Measurements from ENCODE around the gene FKTN. TPM values are rescaled to one million over a fixed set of nuclear protein-coding genes. Genes with fewer than 3 reads are reported as not detected.

FKTN gene
- total and polyA plus RNA-seq, 4 experiments from 2014 or later: 0.18 to 14.2 (median 7.5) TPM

DNA sequence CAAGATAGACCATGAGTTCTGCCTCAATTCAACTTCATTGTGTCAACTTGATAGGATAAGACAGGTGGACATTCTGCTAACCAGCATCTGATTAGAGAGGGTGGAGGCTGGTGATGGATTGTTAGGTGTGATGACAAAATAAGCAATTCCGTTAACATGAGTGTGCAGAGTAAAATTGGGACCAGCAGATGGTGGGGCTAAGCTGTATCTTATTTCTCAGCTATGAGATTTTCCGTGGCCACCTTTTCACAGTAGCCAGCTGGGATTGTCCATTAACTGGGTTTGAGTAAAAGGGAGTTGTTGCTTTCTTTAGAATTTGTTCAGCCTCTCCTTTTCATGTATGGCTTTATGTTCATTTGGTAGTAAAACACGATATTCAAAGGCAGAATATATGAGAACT lies 75.5 kb downstream of the FKTN start:
- no peak overlapping the region for H3K4me3 ChIP-seq (ENCODE audit: low read length in 2 of 2)
- ChIA-PET POLR2A (ENCODE audit: partially characterized antibody) (no interaction called here), CTCF (ENCODE audit: partially characterized antibody) (interaction anchor here (1.7 kb wide), 1 partner anchor 85 kb away, joined by 4 read pairs; no protein-coding TSS in a partner anchor)
- no peaks in the 10 kb centered on the region for H3K27me3 ChIP-seq (ENCODE audit: insufficient read depth, low read length)
- no peaks in the 10 kb centered on the region for H3K36me3 ChIP-seq (ENCODE audit: insufficient read depth, low read length)
- H3K4me1 ChIP-seq (ENCODE audit: insufficient read depth, low read length): no peaks in the 10 kb centered on the region
- no peaks in the 10 kb centered on the region for H3K9me3 ChIP-seq (ENCODE audit: control insufficient read depth in 1 of 2, low read length in 2 of 2)
- Mint-ChIP-seq H3K27me3 (no peaks in the 10 kb centered on the region), H3K4me1 (no peaks in the 10 kb centered on the region), H3K9me3 (peaks cover 0 to 5% (median 0%) of the 10 kb centered on the region in 8 donors), H3K4me3 (no peak overlapping the region), H3K27ac (no peak overlapping the region), H3K36me3 (peaks cover 33 to 55% of the 10 kb centered on the region in 2 donors)
- no peak overlapping the region for H3K27ac ChIP-seq (ENCODE audit: low read depth, low read length)
- DNase-seq: no peak
- intact Hi-C loops (cut with micrococcal nuclease): no loop called here

- Mint-ChIP-seq H3K27ac (peak overlapping the region in 1 of 7 donors; percentile 61), H3K27me3 (no peaks in the 10 kb centered on the region), H3K4me1 (no peaks in the 10 kb centered on the region), H3K4me3 (no peak overlapping the region), H3K9me3 (no peaks in the 10 kb centered on the region), H3K36me3 (peaks cover 34 to 53% of the 10 kb centered on the region in 2 donors)
- no peak overlapping the region for H3K27ac ChIP-seq (ENCODE audit: low read depth, low read length)
- ChIA-PET POLR2A (ENCODE audit: partially characterized antibody) (no interaction called here), CTCF (ENCODE audit: partially characterized antibody) (interaction anchor here (1.7 to 2.1 kb wide), 2 partner anchors 81 to 83 kb away, joined by 3 to 6 read pairs; no protein-coding TSS in a partner anchor)
- H3K9me3 ChIP-seq (ENCODE audit: control insufficient read depth in 1 of 2, low read length in 2 of 2): no peaks in the 10 kb centered on the region
- H3K36me3 ChIP-seq (ENCODE audit: insufficient read depth, low read length): no peaks in the 10 kb centered on the region
- DNase-seq: no peak
- no peaks in the 10 kb centered on the region for H3K27me3 ChIP-seq (ENCODE audit: insufficient read depth, low read length)
- intact Hi-C loops (cut with micrococcal nuclease): no loop called here
- no peak overlapping the region for H3K4me3 ChIP-seq (ENCODE audit: low read length in 2 of 2)
- no peaks in the 10 kb centered on the region for H3K4me1 ChIP-seq (ENCODE audit: insufficient read depth, low read length)
These were observed 78.4 kb downstream of the FKTN start for GRCh38 chr9:105636331-105636730.

DNA sequence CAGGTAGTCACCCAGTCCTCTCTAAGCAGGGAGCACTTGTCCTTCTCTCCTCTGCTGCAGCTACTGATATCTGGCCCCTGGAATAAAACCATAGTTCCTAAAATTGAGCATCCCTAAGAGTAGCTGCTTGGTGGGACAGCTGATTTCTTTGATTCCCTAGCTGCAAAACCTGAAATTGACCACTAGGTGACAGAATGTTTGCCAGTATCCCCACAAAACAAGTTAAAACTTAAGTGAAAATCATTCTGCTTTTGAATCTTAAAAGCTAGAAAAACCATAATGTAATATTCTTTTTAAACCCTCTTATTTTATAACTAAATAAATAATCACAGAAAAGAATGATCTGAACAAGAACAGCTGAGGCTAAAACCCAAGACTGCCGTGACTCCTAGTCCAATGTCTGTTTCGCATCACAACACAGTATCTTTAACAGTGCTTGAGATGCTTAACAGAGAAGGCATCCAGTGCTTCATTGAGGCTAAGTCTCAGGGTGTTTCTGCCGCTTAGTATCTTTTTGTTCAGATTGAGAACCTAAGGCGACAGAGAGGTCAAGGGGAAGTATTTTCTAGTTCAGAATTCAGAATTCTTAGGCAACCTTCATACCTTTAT lies 80.0 kb downstream of the FKTN start:
- no peaks in the 10 kb centered on the region for H3K9me3 ChIP-seq (ENCODE audit: control insufficient read depth in 1 of 2, low read length in 2 of 2)
- Mint-ChIP-seq H3K36me3 (peaks cover 34 to 63% of the 10 kb centered on the region in 2 donors), H3K4me1 (no peaks in the 10 kb centered on the region), H3K27ac (no peak overlapping the region), H3K27me3 (no peaks in the 10 kb centered on the region), H3K9me3 (no peaks in the 10 kb centered on the region), H3K4me3 (no peak overlapping the region)
- CTCF ChIA-PET (ENCODE audit: partially characterized antibody): interaction anchor here (1.2 to 2.1 kb wide), 3 partner anchors 10 to 81 kb away, joined by 4 to 7 read pairs (median 6); no protein-coding TSS in a partner anchor
- no peaks in the 10 kb centered on the region for H3K4me1 ChIP-seq (ENCODE audit: insufficient read depth, low read length)
- POLR2A ChIA-PET (ENCODE audit: partially characterized antibody): no interaction called here
- no peak overlapping the region for H3K4me3 ChIP-seq (ENCODE audit: low read length in 2 of 2)
- intact Hi-C loops (cut with micrococcal nuclease): no loop called here
- no peaks in the 10 kb centered on the region for H3K36me3 ChIP-seq (ENCODE audit: insufficient read depth, low read length)
- no peaks in the 10 kb centered on the region for H3K27me3 ChIP-seq (ENCODE audit: insufficient read depth, low read length)
- H3K27ac ChIP-seq (ENCODE audit: low read depth, low read length): no peak overlapping the region
- no peak for DNase-seq

DNA sequence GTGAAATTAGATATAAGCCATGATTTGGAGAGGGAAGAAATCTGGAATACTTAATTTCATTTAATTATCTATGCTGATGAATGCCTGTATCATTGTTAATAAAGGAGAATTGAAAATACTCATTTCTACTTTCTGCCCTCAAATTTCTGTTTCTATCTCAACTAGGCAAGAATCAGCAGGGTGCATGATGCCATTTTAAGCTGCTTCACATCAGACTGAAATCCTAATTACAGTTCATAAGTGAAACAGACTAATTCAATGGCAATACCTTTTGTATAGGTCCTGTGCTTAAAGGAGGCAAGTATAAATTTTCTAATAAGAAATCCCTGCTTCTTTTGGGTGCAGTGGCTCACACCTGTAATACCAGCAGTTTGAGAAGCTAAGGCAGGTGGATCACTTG lies 82.0 kb downstream of the FKTN start:
- H3K9me3 ChIP-seq (ENCODE audit: control insufficient read depth in 1 of 2, low read length in 2 of 2): no peaks in the 10 kb centered on the region
- H3K27me3 ChIP-seq (ENCODE audit: insufficient read depth, low read length): no peaks in the 10 kb centered on the region
- intact Hi-C loops (cut with micrococcal nuclease): no loop called here
- no peak overlapping the region for H3K27ac ChIP-seq (ENCODE audit: low read depth, low read length)
- H3K27me3 Mint-ChIP-seq: no peaks in the 10 kb centered on the region
- POLR2A ChIA-PET (ENCODE audit: partially characterized antibody): no interaction called here
- H3K4me1 ChIP-seq (ENCODE audit: insufficient read depth, low read length): no peaks in the 10 kb centered on the region
- no peak overlapping the region for H3K27ac Mint-ChIP-seq
- H3K4me3 ChIP-seq (ENCODE audit: low read length in 2 of 2): no peak overlapping the region
- CTCF ChIA-PET (ENCODE audit: partially characterized antibody): no interaction called here
- no peak for DNase-seq
- H3K4me1 Mint-ChIP-seq: no peaks in the 10 kb centered on the region
- no peak overlapping the region for H3K4me3 Mint-ChIP-seq
- no peaks in the 10 kb centered on the region for H3K36me3 ChIP-seq (ENCODE audit: insufficient read depth, low read length)
- peaks cover 30 to 57% of the 10 kb centered on the region in 2 donors for H3K36me3 Mint-ChIP-seq
- no peaks in the 10 kb centered on the region for H3K9me3 Mint-ChIP-seq

GRCh38 chr9:105643795-105644194 lies 85.9 kb downstream of the FKTN start:
- Histone ChIP-seq H3K36me3 (ENCODE audit: insufficient read depth, low read length) (no peaks in the 10 kb centered on the region), H3K4me3 (ENCODE audit: low read length in 2 of 2) (no peak overlapping the region), H3K27me3 (ENCODE audit: insufficient read depth, low read length) (no peaks in the 10 kb centered on the region), H3K9me3 (ENCODE audit: control insufficient read depth in 1 of 2, low read length in 2 of 2) (no peaks in the 10 kb centered on the region), H3K27ac (ENCODE audit: low read depth, low read length) (no peak overlapping the region), H3K4me1 (ENCODE audit: insufficient read depth, low read length) (no peaks in the 10 kb centered on the region)
- intact Hi-C loops (cut with micrococcal nuclease): no loop called here
- DNase-seq: no peak
- CTCF ChIA-PET (ENCODE audit: partially characterized antibody): no interaction called here
- H3K4me3 Mint-ChIP-seq: no peak overlapping the region
- H3K27me3 Mint-ChIP-seq: no peaks in the 10 kb centered on the region
- peaks cover 9 to 30% of the 10 kb centered on the region in 2 donors for H3K36me3 Mint-ChIP-seq
- POLR2A ChIA-PET (ENCODE audit: partially characterized antibody): interaction anchor here (0.9 kb wide), 1 partner anchor 17 kb away, joined by 3 read pairs; no protein-coding TSS in a partner anchor
- no peak overlapping the region for H3K27ac Mint-ChIP-seq
- no peaks in the 10 kb centered on the region for H3K4me1 Mint-ChIP-seq
- H3K9me3 Mint-ChIP-seq: no peaks in the 10 kb centered on the region

- H3K4me3 ChIP-seq (ENCODE audit: low read length in 2 of 2): no peak overlapping the region
- no peaks in the 10 kb centered on the region for H3K36me3 ChIP-seq (ENCODE audit: insufficient read depth, low read length)
- no peak overlapping the region for H3K27ac Mint-ChIP-seq
- no peaks in the 10 kb centered on the region for H3K9me3 ChIP-seq (ENCODE audit: control insufficient read depth in 1 of 2, low read length in 2 of 2)
- H3K27me3 ChIP-seq (ENCODE audit: insufficient read depth, low read length): no peaks in the 10 kb centered on the region
- H3K27ac ChIP-seq (ENCODE audit: low read depth, low read length): no peak overlapping the region
- H3K36me3 Mint-ChIP-seq: peaks cover 0 to 5% of the 10 kb centered on the region in 2 donors
- intact Hi-C loops (cut with micrococcal nuclease): no loop called here
- no peaks in the 10 kb centered on the region for H3K4me1 Mint-ChIP-seq
- DNase-seq: no peak
- H3K9me3 Mint-ChIP-seq: no peaks in the 10 kb centered on the region
- ChIA-PET POLR2A (ENCODE audit: partially characterized antibody) (no interaction called here), CTCF (ENCODE audit: partially characterized antibody) (interaction anchor here (0.8 kb wide), 1 partner anchor 10 kb away, joined by 3 read pairs; no protein-coding TSS in a partner anchor)
- no peaks in the 10 kb centered on the region for H3K4me1 ChIP-seq (ENCODE audit: insufficient read depth, low read length)
- no peak overlapping the region for H3K4me3 Mint-ChIP-seq
- H3K27me3 Mint-ChIP-seq: no peaks in the 10 kb centered on the region
These were observed 89.1 kb downstream of the FKTN start for GRCh38 chr9:105646879-105647594.

DNA sequence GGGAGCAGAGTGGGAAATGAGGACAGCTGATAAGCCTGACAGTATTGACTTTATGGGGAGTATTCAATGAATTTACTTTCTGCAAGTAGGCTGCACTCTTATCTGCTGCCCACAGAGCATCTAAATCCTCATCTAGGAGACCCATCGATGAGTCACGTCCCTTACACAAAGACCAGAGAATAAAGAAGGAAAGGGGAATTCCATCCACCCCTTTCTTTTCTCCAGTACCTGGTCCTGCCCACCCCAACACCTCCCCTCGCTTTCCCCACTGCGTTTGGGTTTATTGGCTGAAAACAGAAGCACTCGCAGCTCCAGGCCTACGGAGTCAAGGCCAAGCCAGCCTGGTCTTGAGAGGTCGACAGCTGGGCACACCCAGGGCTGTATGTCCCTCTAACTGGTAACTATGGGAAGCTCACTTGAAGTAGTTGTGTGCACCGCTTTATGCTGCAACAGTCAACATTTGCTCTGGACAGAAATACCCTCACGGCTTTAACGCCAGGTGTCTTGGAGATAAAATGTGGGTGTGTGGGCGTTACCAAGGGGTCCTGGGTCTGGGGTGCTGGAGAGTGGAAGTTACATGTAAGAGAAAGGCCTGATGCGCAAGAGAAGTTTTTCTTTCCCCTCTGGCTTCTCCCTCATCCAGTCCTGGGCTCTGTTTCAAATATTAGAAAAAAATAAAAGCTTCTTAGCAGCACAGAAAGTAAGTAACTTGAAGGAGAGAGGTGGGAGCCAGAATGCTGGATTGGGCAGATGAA lies 89.8 kb downstream of the FKTN start:
- Mint-ChIP-seq H3K27me3 (no peaks in the 10 kb centered on the region), H3K4me1 (no peaks in the 10 kb centered on the region), H3K4me3 (no peak overlapping the region), H3K9me3 (no peaks in the 10 kb centered on the region), H3K27ac (no peak overlapping the region), H3K36me3 (peaks cover 0 to 2% of the 10 kb centered on the region in 2 donors)
- intact Hi-C loops (cut with micrococcal nuclease): no loop called here
- Histone ChIP-seq H3K4me3 (ENCODE audit: low read length in 2 of 2) (no peak overlapping the region), H3K27ac (ENCODE audit: low read depth, low read length) (no peak overlapping the region), H3K9me3 (ENCODE audit: control insufficient read depth in 1 of 2, low read length in 2 of 2) (no peaks in the 10 kb centered on the region), H3K27me3 (ENCODE audit: insufficient read depth, low read length) (no peaks in the 10 kb centered on the region), H3K36me3 (ENCODE audit: insufficient read depth, low read length) (no peaks in the 10 kb centered on the region), H3K4me1 (ENCODE audit: insufficient read depth, low read length) (no peaks in the 10 kb centered on the region)
- POLR2A ChIA-PET (ENCODE audit: partially characterized antibody): no interaction called here
- CTCF ChIA-PET (ENCODE audit: partially characterized antibody): no interaction called here
- no peak for DNase-seq

Measured in CD4-positive, alpha-beta memory T cell (primary cell).